ENCODE data around the gene PRELP.

Gene PRELP

DNA sequence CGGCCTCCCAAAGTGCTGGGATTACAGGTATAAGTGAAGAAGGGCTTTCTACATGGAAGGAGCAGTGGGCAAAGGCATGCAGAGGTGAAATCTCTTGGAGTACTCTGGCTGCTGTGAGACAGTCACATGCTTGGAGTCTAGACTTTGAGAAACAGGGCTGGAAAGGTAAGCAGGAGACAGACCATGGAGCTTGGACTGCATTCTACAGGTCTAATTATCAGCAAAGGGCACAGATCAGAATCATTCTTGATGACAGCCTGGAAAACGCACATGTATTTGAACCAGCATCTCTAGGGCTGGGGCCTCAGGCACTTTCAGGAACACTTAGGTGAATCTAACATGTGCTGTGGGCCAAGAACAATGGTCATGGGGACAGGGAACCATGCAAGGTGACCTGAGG lies 7.3 kb upstream of the PRELP start:
- Histone ChIP-seq H3K4me1 (ENCODE audit: control insufficient read depth, insufficient read depth, low read depth, low read length) (peaks cover 19% of the 10 kb centered on the region), H3K36me3 (ENCODE audit: control insufficient read depth in 1 of 2, insufficient read depth in 2 of 2, low read depth in 1 of 2, low read length in 2 of 2) (no peaks in the 10 kb centered on the region), H2AK5ac (ENCODE audit: low read length, severe bottlenecking) (no peak overlapping the region), H3K4me3 (ENCODE audit: insufficient read depth in 1 of 2, low read depth in 1 of 2, low read length in 2 of 2) (no peak overlapping the region), H3K4ac (ENCODE audit: low read depth in 1 of 2, low read length in 2 of 2) (no peak overlapping the region), H3K14ac (ENCODE audit: low read length in 2 of 2) (peak overlapping the region in 1 of 2 experiments; percentile 44), H2BK120ac (ENCODE audit: low read depth, low read length) (no peak overlapping the region), H3K9me3 (ENCODE audit: control insufficient read depth, low read length) (no peaks in the 10 kb centered on the region), H2BK5ac (ENCODE audit: low read depth, low read length, poor library complexity, severe bottlenecking) (no peak overlapping the region), H3K27me3 (ENCODE audit: control insufficient read depth in 1 of 2, insufficient read depth in 1 of 2, low read length in 2 of 2) (peaks cover 0 to 43% of the 10 kb centered on the region in 2 experiments), H3K23ac (ENCODE audit: low read length in 2 of 2) (no peak overlapping the region), H2BK12ac (ENCODE audit: low read length in 2 of 2) (peak overlapping the region in 1 of 2 experiments; percentile 49), H3K27ac (ENCODE audit: low read length, poor library complexity, severe bottlenecking) (no peak overlapping the region), H2BK15ac (ENCODE audit: low read depth, poor library complexity, severe bottlenecking) (no peak overlapping the region), H3K9ac (ENCODE audit: low read length) (no peak overlapping the region), H3K4me2 (ENCODE audit: low read length, poor library complexity, severe bottlenecking) (no peak overlapping the region), H4K8ac (ENCODE audit: low read length) (no peak overlapping the region), H4K91ac (ENCODE audit: low read length) (peak overlapping the region; percentile 23), H3K79me1 (replicated peaks; ENCODE audit: low read length, poor library complexity, severe bottlenecking) (no peaks in the 10 kb centered on the region), H2AFZ (ENCODE audit: low read depth, low read length) (no peak overlapping the region), H3K18ac (ENCODE audit: low read depth in 1 of 2, low read length in 2 of 2) (no peak overlapping the region)
- DNase-seq, result no peak
- 97% methylated on average over 2 of the region's 2 CpGs for WGBS

DNA sequence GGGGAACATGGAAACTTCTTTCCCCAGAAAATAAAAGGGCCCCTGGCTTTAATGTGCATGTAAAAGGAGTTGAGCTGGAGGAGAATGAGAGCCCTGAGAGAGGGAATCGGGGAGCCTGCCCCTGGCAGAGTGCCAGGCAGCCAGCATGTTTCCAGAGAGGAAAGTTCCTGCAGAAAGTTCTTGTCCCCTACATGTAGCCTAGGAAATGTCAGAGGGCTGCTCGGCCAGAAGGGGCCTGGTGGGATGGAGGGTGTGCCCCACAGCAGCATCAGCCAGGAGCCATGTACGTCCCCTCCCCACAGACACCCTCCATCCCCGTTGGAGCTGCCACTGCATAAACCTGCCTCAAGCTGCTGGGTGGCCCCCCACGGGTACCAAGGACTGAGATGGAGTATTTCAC lies 5.4 kb upstream of the PRELP start:
- H4K91ac ChIP-seq (ENCODE audit: low read length), result no peak overlapping the region
- WGBS, result 83% methylated on average over 4 of the region's 5 CpGs
- no peaks in the 10 kb centered on the region for H3K9me3 ChIP-seq (ENCODE audit: control insufficient read depth, low read length)
- DNase-seq, result no peak
- no peak overlapping the region for H3K27ac ChIP-seq (ENCODE audit: low read length, poor library complexity, severe bottlenecking)
- H3K9ac ChIP-seq (ENCODE audit: low read length), result no peak overlapping the region
- no peak overlapping the region for H2BK12ac ChIP-seq (ENCODE audit: low read length in 2 of 2)
- no peak overlapping the region for H3K23ac ChIP-seq (ENCODE audit: low read length in 2 of 2)
- no peak overlapping the region for H2BK120ac ChIP-seq (ENCODE audit: low read depth, low read length)
- H2AFZ ChIP-seq (ENCODE audit: low read depth, low read length), result no peak overlapping the region
- H3K18ac ChIP-seq (ENCODE audit: low read depth in 1 of 2, low read length in 2 of 2), result no peak overlapping the region
- H3K4me1 ChIP-seq (ENCODE audit: control insufficient read depth, insufficient read depth, low read depth, low read length), result peaks cover 9% of the 10 kb centered on the region
- H3K27me3 ChIP-seq (ENCODE audit: control insufficient read depth in 1 of 2, insufficient read depth in 1 of 2, low read length in 2 of 2), result peaks cover 0 to 42% of the 10 kb centered on the region in 2 experiments
- no peak overlapping the region for H3K14ac ChIP-seq (ENCODE audit: low read length in 2 of 2)
- no peaks in the 10 kb centered on the region for H3K36me3 ChIP-seq (ENCODE audit: control insufficient read depth in 1 of 2, insufficient read depth in 2 of 2, low read depth in 1 of 2, low read length in 2 of 2)
- H3K79me1 ChIP-seq (replicated peaks; ENCODE audit: low read length, poor library complexity, severe bottlenecking), result no peaks in the 10 kb centered on the region
- H3K4me2 ChIP-seq (ENCODE audit: low read length, poor library complexity, severe bottlenecking), result no peak overlapping the region
- H2BK15ac ChIP-seq (ENCODE audit: low read depth, poor library complexity, severe bottlenecking), result no peak overlapping the region
- H3K4ac ChIP-seq (ENCODE audit: low read depth in 1 of 2, low read length in 2 of 2), result no peak overlapping the region
- H3K4me3 ChIP-seq (ENCODE audit: insufficient read depth in 1 of 2, low read depth in 1 of 2, low read length in 2 of 2), result no peak overlapping the region
- no peak overlapping the region for H2AK5ac ChIP-seq (ENCODE audit: low read length, severe bottlenecking)
- no peak overlapping the region for H4K8ac ChIP-seq (ENCODE audit: low read length)
- no peak overlapping the region for H2BK5ac ChIP-seq (ENCODE audit: low read depth, low read length, poor library complexity, severe bottlenecking)

DNA sequence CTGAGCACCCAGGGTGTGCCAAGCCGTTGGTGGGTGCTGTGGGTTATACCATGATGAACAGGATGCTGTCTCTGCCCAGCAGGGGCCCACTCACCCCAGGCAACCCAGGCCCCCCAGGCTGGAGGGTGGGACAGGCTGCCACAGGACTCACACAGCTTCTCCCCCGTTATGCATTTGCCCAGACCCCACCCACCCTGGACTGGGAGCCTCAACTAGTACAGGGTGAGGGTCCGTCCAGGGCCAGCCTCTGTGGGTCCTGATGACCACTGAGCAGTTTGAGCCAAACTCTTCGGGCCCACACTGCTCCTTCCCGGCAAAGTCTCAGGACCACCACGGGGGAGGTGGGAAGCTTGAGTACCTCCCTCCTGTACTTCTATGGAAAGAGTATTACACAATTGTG lies 3.8 kb upstream of the PRELP start:
- no peak overlapping the region for H2BK15ac ChIP-seq (ENCODE audit: low read depth, poor library complexity, severe bottlenecking)
- whole genome bisulfite sequencing, result 69% methylated on average over 4 of the region's 6 CpGs
- no peak overlapping the region for H3K23ac ChIP-seq (ENCODE audit: low read length in 2 of 2)
- H2BK5ac ChIP-seq (ENCODE audit: low read depth, low read length, poor library complexity, severe bottlenecking), result no peak overlapping the region
- H3K4me3 ChIP-seq (ENCODE audit: insufficient read depth in 1 of 2, low read depth in 1 of 2, low read length in 2 of 2), result no peak overlapping the region
- no peaks in the 10 kb centered on the region for H3K9me3 ChIP-seq (ENCODE audit: control insufficient read depth, low read length)
- no peaks in the 10 kb centered on the region for H3K36me3 ChIP-seq (ENCODE audit: control insufficient read depth in 1 of 2, insufficient read depth in 2 of 2, low read depth in 1 of 2, low read length in 2 of 2)
- H3K14ac ChIP-seq (ENCODE audit: low read length in 2 of 2), result no peak overlapping the region
- H4K8ac ChIP-seq (ENCODE audit: low read length), result no peak overlapping the region
- no peak overlapping the region for H3K4ac ChIP-seq (ENCODE audit: low read depth in 1 of 2, low read length in 2 of 2)
- H3K4me2 ChIP-seq (ENCODE audit: low read length, poor library complexity, severe bottlenecking), result no peak overlapping the region
- H3K4me1 ChIP-seq (ENCODE audit: control insufficient read depth, insufficient read depth, low read depth, low read length), result no peaks in the 10 kb centered on the region
- H2BK120ac ChIP-seq (ENCODE audit: low read depth, low read length), result no peak overlapping the region
- no peak overlapping the region for H2AFZ ChIP-seq (ENCODE audit: low read depth, low read length)
- no peak overlapping the region for H4K91ac ChIP-seq (ENCODE audit: low read length)
- no peak overlapping the region for H3K18ac ChIP-seq (ENCODE audit: low read depth in 1 of 2, low read length in 2 of 2)
- DNase-seq, result no peak
- H3K79me1 ChIP-seq (replicated peaks; ENCODE audit: low read length, poor library complexity, severe bottlenecking), result no peaks in the 10 kb centered on the region
- no peak overlapping the region for H3K9ac ChIP-seq (ENCODE audit: low read length)
- H3K27me3 ChIP-seq (ENCODE audit: control insufficient read depth in 1 of 2, insufficient read depth in 1 of 2, low read length in 2 of 2), result peaks cover 0 to 58% of the 10 kb centered on the region in 2 experiments
- H3K27ac ChIP-seq (ENCODE audit: low read length, poor library complexity, severe bottlenecking), result no peak overlapping the region
- H2BK12ac ChIP-seq (ENCODE audit: low read length in 2 of 2), result no peak overlapping the region
- no peak overlapping the region for H2AK5ac ChIP-seq (ENCODE audit: low read length, severe bottlenecking)

DNA sequence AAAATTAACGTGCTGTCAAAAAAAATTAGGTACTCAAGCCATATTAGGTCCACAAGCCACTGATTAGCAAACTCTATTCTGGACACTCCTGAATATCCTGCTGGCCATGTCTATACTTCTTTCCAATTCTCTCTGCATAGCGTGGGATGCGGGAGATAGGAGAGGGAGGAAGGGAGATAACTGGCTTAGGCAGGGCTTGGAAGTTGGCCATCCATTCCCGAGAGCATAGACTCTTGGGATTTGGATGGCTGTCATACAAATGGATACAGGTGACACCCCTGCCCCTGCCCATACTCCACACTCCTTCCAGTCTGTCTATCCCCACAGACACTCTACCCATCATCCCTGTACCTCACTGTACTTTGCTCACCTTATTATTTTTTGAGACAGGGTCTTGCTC lies 2.3 kb upstream of the PRELP start:
- Histone ChIP-seq H2AK5ac (ENCODE audit: low read length, severe bottlenecking) (no peak overlapping the region), H3K36me3 (ENCODE audit: control insufficient read depth in 1 of 2, insufficient read depth in 2 of 2, low read depth in 1 of 2, low read length in 2 of 2) (no peaks in the 10 kb centered on the region), H3K4me3 (ENCODE audit: insufficient read depth in 1 of 2, low read depth in 1 of 2, low read length in 2 of 2) (no peak overlapping the region), H3K9me3 (ENCODE audit: control insufficient read depth, low read length) (no peaks in the 10 kb centered on the region), H3K79me1 (replicated peaks; ENCODE audit: low read length, poor library complexity, severe bottlenecking) (no peaks in the 10 kb centered on the region), H2BK12ac (ENCODE audit: low read length in 2 of 2) (no peak overlapping the region), H3K27me3 (ENCODE audit: control insufficient read depth in 1 of 2, insufficient read depth in 1 of 2, low read length in 2 of 2) (peaks cover 0 to 72% of the 10 kb centered on the region in 2 experiments), H2BK120ac (ENCODE audit: low read depth, low read length) (no peak overlapping the region), H3K14ac (ENCODE audit: low read length in 2 of 2) (no peak overlapping the region), H2AFZ (ENCODE audit: low read depth, low read length) (no peak overlapping the region), H3K4me2 (ENCODE audit: low read length, poor library complexity, severe bottlenecking) (no peak overlapping the region), H3K4me1 (ENCODE audit: control insufficient read depth, insufficient read depth, low read depth, low read length) (no peaks in the 10 kb centered on the region), H2BK5ac (ENCODE audit: low read depth, low read length, poor library complexity, severe bottlenecking) (no peak overlapping the region), H3K9ac (ENCODE audit: low read length) (no peak overlapping the region), H3K4ac (ENCODE audit: low read depth in 1 of 2, low read length in 2 of 2) (no peak overlapping the region), H4K8ac (ENCODE audit: low read length) (no peak overlapping the region), H3K18ac (ENCODE audit: low read depth in 1 of 2, low read length in 2 of 2) (no peak overlapping the region), H2BK15ac (ENCODE audit: low read depth, poor library complexity, severe bottlenecking) (no peak overlapping the region), H4K91ac (ENCODE audit: low read length) (no peak overlapping the region), H3K27ac (ENCODE audit: low read length, poor library complexity, severe bottlenecking) (no peak overlapping the region), H3K23ac (ENCODE audit: low read length in 2 of 2) (no peak overlapping the region)
- no peak for DNase-seq
- WGBS, result 93% methylated on average over 3 of the region's 4 CpGs
